NT2/D1 (cell line): ENCODE results near the gene OLIG1.

ENCODE experiments used
- DNase-seq: peaks from one replicate; pipeline ENCODE4 v3.0.0-alpha.2; 2011; ENCODE audit warnings: low read depth, low spot score
- H3K27me3 ChIP-seq: 2 replicates; pipeline ENCODE4 v1.6.0; 2011; ENCODE audit warnings: mild to moderate bottlenecking; ENCODE audit not compliant: insufficient read length, insufficient read depth
- H3K36me3 ChIP-seq: 2 replicates; pipeline ENCODE4 v1.6.1; 2011; ENCODE audit warnings: mild to moderate bottlenecking, low read length, mixed read lengths; ENCODE audit not compliant: insufficient read depth, insufficient read length
- H3K4me1 ChIP-seq: 2 replicates; pipeline ENCODE4 v1.5.1; 2011; ENCODE audit not compliant: insufficient read depth, insufficient read length
- H3K4me3 ChIP-seq: 2 replicates; pipeline ENCODE4 v1.5.1; 2011; ENCODE audit warnings: low read depth; ENCODE audit not compliant: insufficient read length
- H3K9ac ChIP-seq: 2 replicates; pipeline ENCODE4 v1.6.0; 2011; ENCODE audit warnings: low read depth; ENCODE audit not compliant: insufficient read length
- H3K9me3 ChIP-seq: 2 replicates; pipeline ENCODE4 v1.5.1; 2011; ENCODE audit warnings: mild to moderate bottlenecking, low read length; ENCODE audit not compliant: insufficient read depth
- SUZ12 ChIP-seq: IDR thresholded peaks from 2 replicates; pipeline ENCODE4 v1.6.1; 2011; ENCODE audit not compliant: insufficient read length, insufficient read depth; ENCODE audit errors: extremely low read depth
- YY1 ChIP-seq: IDR thresholded peaks from 2 replicates; pipeline ENCODE4 v1.6.1; 2011; ENCODE audit not compliant: insufficient read length, insufficient read depth
- ZNF274 ChIP-seq: IDR thresholded peaks from 2 replicates; pipeline ENCODE4 v1.6.1; 2011; ENCODE audit warnings: mild to moderate bottlenecking, low read depth, low read length

Gene OLIG1

GRCh38 chr21:33057385-33057940, 12.5 kb upstream of the OLIG1 start:
- H3K9me3 ChIP-seq = no peaks in the 10 kb centered on the region
- no peaks in the 10 kb centered on the region for H3K36me3 ChIP-seq
- no peak for DNase-seq
- TF ChIP-seq ZNF274 (no peak), YY1 (no peak), SUZ12 (no peak)
- no peak overlapping the region for H3K4me3 ChIP-seq
- peaks cover under 1% of the 10 kb centered on the region for H3K27me3 ChIP-seq
- H3K4me1 ChIP-seq = peaks cover 7% of the 10 kb centered on the region
- H3K9ac ChIP-seq = no peak overlapping the region

- Histone ChIP-seq H3K9me3 (no peaks in the 10 kb centered on the region), H3K27me3 (peaks cover 7% of the 10 kb centered on the region), H3K4me1 (peaks cover 7% of the 10 kb centered on the region), H3K36me3 (no peaks in the 10 kb centered on the region), H3K9ac (no peak overlapping the region), H3K4me3 (no peak overlapping the region)
- DNase-seq = no peak
- TF ChIP-seq ZNF274 = no peak
- TF ChIP-seq YY1 = no peak
Observed at GRCh38 chr21:33058527-33058926, 11.4 kb upstream of the OLIG1 start.

DNA sequence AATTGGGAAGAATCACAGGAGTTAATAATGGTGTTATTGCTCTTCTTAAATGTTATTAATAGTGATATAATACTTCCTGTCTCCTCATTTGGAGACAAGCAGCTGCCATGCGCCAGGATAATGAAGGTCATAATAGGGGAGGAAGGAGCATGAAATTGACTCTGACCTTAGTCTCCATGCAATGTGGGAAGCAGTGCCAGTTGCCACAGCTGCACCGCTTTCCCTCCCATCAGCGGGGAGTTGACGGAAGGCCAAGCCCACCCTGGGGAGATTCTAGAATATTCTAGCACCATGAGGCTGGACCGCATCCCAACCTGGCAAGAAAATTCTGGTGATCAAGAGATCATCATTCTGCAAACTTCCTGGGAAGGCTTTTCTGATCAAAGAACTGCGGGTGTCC, 11.0 kb upstream of the OLIG1 start:
- no peaks in the 10 kb centered on the region for H3K36me3 ChIP-seq
- H3K9me3 ChIP-seq = no peaks in the 10 kb centered on the region
- no peak for DNase-seq
- H3K9ac ChIP-seq = no peak overlapping the region
- H3K27me3 ChIP-seq = peaks cover 12% of the 10 kb centered on the region
- H3K4me1 ChIP-seq = peaks cover 7% of the 10 kb centered on the region
- TF ChIP-seq ZNF274 (no peak), YY1 (no peak), SUZ12 (no peak)
- H3K4me3 ChIP-seq = no peak overlapping the region

GRCh38 chr21:33059380-33059841, 10.5 kb upstream of the OLIG1 start:
- Histone ChIP-seq H3K4me3 (no peak overlapping the region), H3K9ac (no peak overlapping the region), H3K36me3 (no peaks in the 10 kb centered on the region), H3K9me3 (no peaks in the 10 kb centered on the region), H3K4me1 (peaks cover 9% of the 10 kb centered on the region), H3K27me3 (peaks cover 16% of the 10 kb centered on the region)
- TF ChIP-seq YY1 (no peak), SUZ12 (no peak), ZNF274 (no peak)
- DNase-seq = no peak

DNA sequence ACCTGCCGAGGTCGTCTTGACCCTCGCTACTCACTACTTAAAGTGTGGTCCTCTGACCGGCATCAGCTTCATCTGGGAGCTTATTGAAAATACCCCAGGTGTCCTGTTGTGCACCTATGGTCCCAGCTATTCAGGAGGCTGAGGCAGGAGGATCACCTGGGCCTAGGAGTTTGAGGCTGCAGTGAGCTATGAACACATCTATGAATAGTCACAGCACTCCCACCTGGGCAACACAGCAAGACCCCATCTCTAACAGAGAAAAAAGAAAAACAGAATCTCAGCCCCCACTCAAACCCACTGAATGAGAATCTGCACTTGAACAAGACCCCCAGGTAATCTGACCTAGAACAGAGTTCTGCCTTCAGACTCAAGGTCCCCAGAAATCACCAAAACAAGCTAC, 8.7 kb upstream of the OLIG1 start:
- H3K4me1 ChIP-seq = peaks cover 9% of the 10 kb centered on the region
- no peak for DNase-seq
- H3K27me3 ChIP-seq = peaks cover 32% of the 10 kb centered on the region
- no peaks in the 10 kb centered on the region for H3K36me3 ChIP-seq
- TF ChIP-seq ZNF274 (no peak), SUZ12 (no peak), YY1 (no peak)
- H3K9ac ChIP-seq = no peak overlapping the region
- H3K9me3 ChIP-seq = no peaks in the 10 kb centered on the region
- H3K4me3 ChIP-seq = no peak overlapping the region

GRCh38 chr21:33063375-33063883, 6.5 kb upstream of the OLIG1 start:
- Histone ChIP-seq H3K27me3 (peaks cover 53% of the 10 kb centered on the region), H3K36me3 (no peaks in the 10 kb centered on the region), H3K4me1 (peaks cover 6% of the 10 kb centered on the region), H3K9me3 (no peaks in the 10 kb centered on the region), H3K9ac (no peak overlapping the region), H3K4me3 (no peak overlapping the region)
- DNase-seq = no peak
- TF ChIP-seq YY1 = no peak
- TF ChIP-seq SUZ12 = no peak
- TF ChIP-seq ZNF274 = no peak

DNA sequence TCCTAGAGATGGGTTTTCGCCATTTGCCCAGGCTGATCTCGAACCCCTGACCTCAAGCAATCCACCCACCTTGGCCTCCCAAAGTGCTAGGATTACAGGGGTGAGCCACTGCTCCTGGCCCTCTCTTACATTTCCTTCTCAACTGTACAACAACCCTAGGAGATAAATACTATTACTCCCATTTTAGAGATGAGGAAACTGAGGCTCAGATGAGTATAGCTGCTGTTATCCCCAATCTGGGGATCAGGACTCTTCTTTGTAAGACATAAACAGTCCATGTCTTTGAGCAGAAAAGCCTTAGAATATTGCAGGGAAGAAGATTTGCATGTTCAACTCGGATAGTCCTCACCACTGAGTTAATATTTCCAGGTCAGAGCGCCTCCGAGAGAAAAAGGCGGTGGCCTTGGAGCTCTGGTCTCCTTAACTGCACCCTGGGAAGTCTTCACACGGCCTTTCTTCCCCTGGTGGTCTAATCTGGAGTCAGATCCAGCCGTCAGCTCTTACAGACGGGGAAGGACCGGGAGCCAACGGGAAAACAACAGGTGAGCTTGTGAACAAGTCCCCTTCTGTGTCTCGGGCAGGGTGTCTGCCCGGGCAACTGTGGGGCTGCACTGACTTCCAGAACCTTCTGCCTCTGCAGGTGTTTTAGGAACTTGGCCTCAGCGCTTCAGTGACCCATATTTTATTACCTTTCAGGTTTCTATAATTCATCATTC, 5.9 kb upstream of the OLIG1 start:
- Histone ChIP-seq H3K4me1 (peaks cover 5% of the 10 kb centered on the region), H3K9ac (no peak overlapping the region), H3K27me3 (peaks cover 60% of the 10 kb centered on the region), H3K9me3 (no peaks in the 10 kb centered on the region), H3K4me3 (no peak overlapping the region), H3K36me3 (no peaks in the 10 kb centered on the region)
- TF ChIP-seq ZNF274 (no peak), SUZ12 (no peak), YY1 (no peak)
- DNase-seq = no peak
